Body of pancreas (tissue), 4 donors: ENCODE data around the gene SLC16A6. TPM values are rescaled to one million over a fixed set of nuclear protein-coding genes. Genes with fewer than 3 reads are reported as not detected.

ENCODE experiments used
- ATAC-seq: fragments of 150-250 bp; one replicate; pipeline ENCODE4 v1.9.1; 2016
- DNase-seq, 4 donors: peaks; one replicate each; pipeline ENCODE4 v3.0.0-alpha.2; 2019
- H3K27ac ChIP-seq, 4 donors: fragments of 200-600 bp; sonication (generic); 1 replicate in 3 of 4; 2 replicates in 1 of 4; pipeline versions ENCODE4 v1.5.1 to v1.6.1; 2016 to 2019; ENCODE audit warnings: mild to moderate bottlenecking in 1 of 4, mixed read lengths in 1 of 4, moderate library complexity in 1 of 4
- H3K27me3 ChIP-seq, 2 donors: fragments of 200-600 bp; sonication (generic); one replicate each; pipeline ENCODE4 v1.6.0; 2016; ENCODE audit warnings: mild to moderate bottlenecking in 1 of 2
- H3K36me3 ChIP-seq, 2 donors: fragments of 200-600 bp; sonication (generic); replicated peaks in 1 of 2; 2 replicates each; pipeline ENCODE4 v1.5.1; 2016; ENCODE audit warnings: low read depth in 2 of 2; ENCODE audit not compliant: insufficient read depth in 1 of 2
- H3K4me1 ChIP-seq: fragments of 200-600 bp; sonication (generic); one replicate; pipeline ENCODE4 v1.6.0; 2016
- H3K4me3 ChIP-seq, 2 donors: fragments of 200-600 bp; sonication (generic); 1 replicate in 1 of 2; 2 replicates in 1 of 2; pipeline ENCODE4 v1.5.1; 2016 to 2019
- H3K9me3 ChIP-seq, 3 donors: fragments of 200-600 bp; sonication (generic); 1 replicate in 2 of 3; 2 replicates in 1 of 3; pipeline ENCODE4 v1.5.1; 2016
- CTCF ChIP-seq, 7 experiments: fragments of 450-650 bp in 4 of 7; fragments of 200-600 bp in 3 of 7; sonication (generic) in 3 of 7; IDR thresholded peaks; one replicate each; pipeline ENCODE4 v1.5.1; 2016 to 2019; ENCODE audit warnings: antibody characterized with exemption in 7 of 7
- POLR2A ChIP-seq, 3 donors: fragments of 450-650 bp; IDR thresholded peaks; one replicate each; pipeline ENCODE4 v1.6.1; 2016; ENCODE audit warnings: antibody characterized with exemption in 3 of 3, mild to moderate bottlenecking in 2 of 3
- WGBS, 2 donors: methylation state at CpG; one replicate each; pipeline ENCODE4 v1.1.5; 2017; 5-methylcytosine and 5-hydroxymethylcytosine counted together
- intact Hi-C: fragments of 100-400 bp; cut with DNase I; formaldehyde crosslinking; loops from one replicate; pipeline ENCODE4 v1.15.1; 2023
- total RNA-seq, 2 donors: library from RNA; depleted of rRNA; stranded (reverse); fragments of >200 nt; gene quantifications; one replicate each; pipeline ENCODE4 v1.1.0, GENCODE V29; 2016

SLC16A6 gene
- total RNA-seq, 2 donors from 2014 or later, result under 0.01 TPM; not detected in 1

GRCh38 chr17:68324114-68324513 lies 33.2 kb upstream of the SLC16A6 start:
- ATAC-seq, result no peak
- H3K27ac ChIP-seq, result no peak overlapping the region
- H3K9me3 ChIP-seq, result no peaks in the 10 kb centered on the region
- H3K4me3 ChIP-seq, result no peak overlapping the region
- TF ChIP-seq CTCF (IDR thresholded peaks at IDR 0.05) (no peak), POLR2A (IDR thresholded peaks at IDR 0.05) (no peak)
- no peak for DNase-seq
- H3K4me1 ChIP-seq, result no peaks in the 10 kb centered on the region
- H3K36me3 ChIP-seq, result no peaks in the 10 kb centered on the region
- no peaks in the 10 kb centered on the region for H3K27me3 ChIP-seq
- 78 to 86% methylated on average over 8 to 10 of the region's 10 CpGs for whole genome bisulfite sequencing, 2 donors
- intact Hi-C loops, result no loop called here

GRCh38 chr17:68322630-68323029 lies 31.7 kb upstream of the SLC16A6 start:
- TF ChIP-seq CTCF (IDR thresholded peaks at IDR 0.05) (no peak), POLR2A (IDR thresholded peaks at IDR 0.05) (no peak)
- 54 to 75% methylated on average over 3 of the region's 3 CpGs for WGBS, 2 donors
- H3K4me1 ChIP-seq, result peaks cover 14% of the 10 kb centered on the region
- no peak overlapping the region for H3K4me3 ChIP-seq
- H3K27me3 ChIP-seq, result no peaks in the 10 kb centered on the region
- no peak overlapping the region for H3K27ac ChIP-seq
- DNase-seq (no peak), ATAC-seq (no peak)
- no peaks in the 10 kb centered on the region for H3K9me3 ChIP-seq
- H3K36me3 ChIP-seq, result no peaks in the 10 kb centered on the region
- intact Hi-C loops, result no loop called here

- no peak overlapping the region for H3K4me3 ChIP-seq
- no peaks in the 10 kb centered on the region for H3K9me3 ChIP-seq
- no peaks in the 10 kb centered on the region for H3K27me3 ChIP-seq
- 85 to 90% methylated on average over 4 of the region's 4 CpGs for WGBS, 2 donors
- TF ChIP-seq POLR2A (IDR thresholded peaks at IDR 0.05), result no peak
- no peak for TF ChIP-seq CTCF (IDR thresholded peaks at IDR 0.05)
- peaks cover 14% of the 10 kb centered on the region for H3K4me1 ChIP-seq
- H3K27ac ChIP-seq, result no peak overlapping the region
- intact Hi-C loops, result no loop called here
- H3K36me3 ChIP-seq, result no peaks in the 10 kb centered on the region
- no peak for ATAC-seq
- no peak for DNase-seq
Measured at GRCh38 chr17:68321556-68321954, 30.6 kb upstream of the SLC16A6 start.

- WGBS, 2 donors, result 87 to 93% methylated on average over 7 of the region's 7 CpGs
- Histone ChIP-seq H3K36me3 (no peaks in the 10 kb centered on the region), H3K27me3 (no peaks in the 10 kb centered on the region), H3K4me1 (peaks cover 14% of the 10 kb centered on the region), H3K27ac (no peak overlapping the region), H3K9me3 (no peaks in the 10 kb centered on the region), H3K4me3 (no peak overlapping the region)
- DNase-seq, result no peak
- TF ChIP-seq CTCF (IDR thresholded peaks at IDR 0.05) (no peak), POLR2A (IDR thresholded peaks at IDR 0.05) (no peak)
- no peak for ATAC-seq
- intact Hi-C loops, result no loop called here
Measured at GRCh38 chr17:68320943-68321555, 30.1 kb upstream of the SLC16A6 start.

GRCh38 chr17:68320311-68320865 lies 29.5 kb upstream of the SLC16A6 start:
- intact Hi-C loops, result no loop called here
- ATAC-seq (no peak), DNase-seq (no peak)
- no peaks in the 10 kb centered on the region for H3K9me3 ChIP-seq
- 71 to 73% methylated on average over 5 of the region's 5 CpGs for WGBS, 2 donors
- H3K36me3 ChIP-seq, result no peaks in the 10 kb centered on the region
- H3K4me1 ChIP-seq, result peaks cover 14% of the 10 kb centered on the region
- H3K27ac ChIP-seq, result no peak overlapping the region
- no peak overlapping the region for H3K4me3 ChIP-seq
- H3K27me3 ChIP-seq, result no peaks in the 10 kb centered on the region
- TF ChIP-seq CTCF (IDR thresholded peaks at IDR 0.05) (no peak), POLR2A (IDR thresholded peaks at IDR 0.05) (no peak)
